Mesothelial cell of epicardium (in vitro differentiated cells): ENCODE measurements around the gene AFAP1. TPM values are rescaled to one million over a fixed set of nuclear protein-coding genes. Genes with fewer than 3 reads are reported as not detected.

ENCODE experiments used
- DNase-seq, 2 experiments: peaks; one replicate each; pipeline ENCODE4 v3.0.0; 2021; ENCODE audit warnings: low spot score in 2 of 2; ENCODE audit not compliant: unreplicated experiment in 2 of 2
- H3K27ac Mint-ChIP-seq: 2 replicates; pipeline ENCODE4 v1.8.0; 2021; ENCODE audit warnings: mixed read lengths
- H3K27me3 Mint-ChIP-seq: 2 replicates; pipeline ENCODE4 v1.8.0; 2021; ENCODE audit warnings: low read depth, mixed read lengths
- H3K36me3 Mint-ChIP-seq: 2 replicates; pipeline ENCODE4 v1.8.0; 2021; ENCODE audit warnings: mixed read lengths
- H3K4me1 Mint-ChIP-seq: 2 replicates; pipeline ENCODE4 v1.8.0; 2021; ENCODE audit warnings: mixed read lengths
- H3K4me3 Mint-ChIP-seq: 2 replicates; pipeline ENCODE4 v1.8.0; 2021; ENCODE audit warnings: mild to moderate bottlenecking, moderate library complexity, mixed read lengths
- H3K9me3 Mint-ChIP-seq: 2 replicates; pipeline ENCODE4 v1.8.0; 2021; ENCODE audit warnings: mixed read lengths
- total RNA-seq: library from RNA; stranded (reverse); gene quantifications from 3 replicates; pipeline ENCODE4 v1.2.1, GENCODE V29; 2021
- TF ChIP-seq, protein P1 (sequence below): fragments of 200-600 bp; sonication (generic); IDR thresholded peaks from one replicate; pipeline ENCODE4 v1.5.0; 2021; ENCODE audit warnings: antibody characterized with exemption; ENCODE audit not compliant: unreplicated experiment

Gene AFAP1
- total RNA-seq, 1 donor from 2014 or later = 82.4 TPM

DNA sequence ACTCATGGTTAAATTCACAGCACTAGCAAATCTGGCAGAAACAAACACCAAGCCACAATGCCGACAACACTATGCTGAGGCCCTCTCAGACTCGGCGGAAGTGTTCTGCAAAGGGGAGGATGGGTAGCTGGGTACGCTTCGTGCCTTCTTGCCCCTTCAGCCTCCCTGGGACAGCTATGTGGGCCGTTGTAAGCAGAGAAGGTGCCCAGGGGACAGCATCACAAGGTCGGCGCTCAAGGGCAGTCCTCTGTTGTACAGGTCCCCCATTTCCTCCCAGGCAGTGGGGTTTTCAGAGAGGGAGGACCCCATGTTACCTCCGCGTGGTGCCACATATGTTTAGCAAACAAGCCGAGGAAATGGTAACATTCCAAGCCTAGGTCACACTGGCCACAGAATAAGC is 173.6 kb downstream of the AFAP1 start:
- Mint-ChIP-seq H3K4me3 (no peak overlapping the region), H3K27me3 (no peaks in the 10 kb centered on the region), H3K9me3 (no peaks in the 10 kb centered on the region), H3K27ac (no peak overlapping the region), H3K36me3 (peaks cover 35% of the 10 kb centered on the region), H3K4me1 (peaks cover 4% of the 10 kb centered on the region)
- TF ChIP-seq, protein P1, sequence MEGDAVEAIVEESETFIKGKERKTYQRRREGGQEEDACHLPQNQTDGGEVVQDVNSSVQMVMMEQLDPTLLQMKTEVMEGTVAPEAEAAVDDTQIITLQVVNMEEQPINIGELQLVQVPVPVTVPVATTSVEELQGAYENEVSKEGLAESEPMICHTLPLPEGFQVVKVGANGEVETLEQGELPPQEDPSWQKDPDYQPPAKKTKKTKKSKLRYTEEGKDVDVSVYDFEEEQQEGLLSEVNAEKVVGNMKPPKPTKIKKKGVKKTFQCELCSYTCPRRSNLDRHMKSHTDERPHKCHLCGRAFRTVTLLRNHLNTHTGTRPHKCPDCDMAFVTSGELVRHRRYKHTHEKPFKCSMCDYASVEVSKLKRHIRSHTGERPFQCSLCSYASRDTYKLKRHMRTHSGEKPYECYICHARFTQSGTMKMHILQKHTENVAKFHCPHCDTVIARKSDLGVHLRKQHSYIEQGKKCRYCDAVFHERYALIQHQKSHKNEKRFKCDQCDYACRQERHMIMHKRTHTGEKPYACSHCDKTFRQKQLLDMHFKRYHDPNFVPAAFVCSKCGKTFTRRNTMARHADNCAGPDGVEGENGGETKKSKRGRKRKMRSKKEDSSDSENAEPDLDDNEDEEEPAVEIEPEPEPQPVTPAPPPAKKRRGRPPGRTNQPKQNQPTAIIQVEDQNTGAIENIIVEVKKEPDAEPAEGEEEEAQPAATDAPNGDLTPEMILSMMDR = no peak
- DNase-seq = no peak

DNA sequence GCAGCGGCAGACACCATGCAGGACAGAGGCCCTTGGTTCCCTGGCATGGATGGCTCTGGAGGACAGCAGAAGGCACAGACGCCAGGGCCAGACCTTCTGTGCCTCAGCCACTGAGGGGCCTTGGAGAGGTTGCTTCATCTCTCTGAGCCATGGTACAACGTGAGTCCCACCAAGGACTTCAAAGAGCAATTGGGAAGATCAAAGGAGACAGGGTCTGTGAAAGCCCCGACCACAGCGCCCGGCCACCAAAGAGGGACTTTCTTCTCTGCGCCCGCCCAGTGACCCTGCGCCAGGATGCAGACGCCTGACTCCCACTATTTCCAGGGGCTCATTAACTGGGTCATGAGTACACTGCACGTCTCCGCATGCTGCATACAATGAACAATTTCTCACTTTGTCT is 174.0 kb downstream of the AFAP1 start:
- peaks cover 4% of the 10 kb centered on the region for H3K4me1 Mint-ChIP-seq
- no peak overlapping the region for H3K27ac Mint-ChIP-seq
- no peaks in the 10 kb centered on the region for H3K27me3 Mint-ChIP-seq
- no peaks in the 10 kb centered on the region for H3K9me3 Mint-ChIP-seq
- H3K36me3 Mint-ChIP-seq = peaks cover 35% of the 10 kb centered on the region
- TF ChIP-seq, protein P1 = no peak
- no peak for DNase-seq
- H3K4me3 Mint-ChIP-seq = no peak overlapping the region

DNA sequence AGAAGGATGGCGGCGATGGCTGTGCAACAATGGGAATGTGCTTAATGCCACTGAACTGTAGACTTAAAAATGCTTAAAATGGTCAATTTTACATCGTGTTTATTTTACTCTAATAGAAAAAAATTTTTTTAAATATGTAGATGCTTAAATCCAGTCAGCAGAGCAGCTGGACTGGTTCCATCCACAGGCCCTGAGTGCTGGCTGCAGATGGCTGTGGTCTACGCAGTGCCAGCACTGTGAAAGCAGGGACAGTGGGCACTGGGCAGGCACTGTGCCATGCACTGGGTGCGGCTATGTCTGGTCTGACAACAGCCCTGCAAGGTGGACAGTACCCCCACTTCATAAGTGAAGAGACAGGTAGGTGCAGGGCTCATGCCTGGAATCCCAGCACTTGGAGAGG is 175.2 kb downstream of the AFAP1 start:
- H3K36me3 Mint-ChIP-seq = peaks cover 30% of the 10 kb centered on the region
- no peak for DNase-seq
- TF ChIP-seq, protein P1 = no peak
- H3K4me1 Mint-ChIP-seq = peaks cover 4% of the 10 kb centered on the region
- H3K27me3 Mint-ChIP-seq = no peaks in the 10 kb centered on the region
- no peak overlapping the region for H3K4me3 Mint-ChIP-seq
- H3K9me3 Mint-ChIP-seq = no peaks in the 10 kb centered on the region
- no peak overlapping the region for H3K27ac Mint-ChIP-seq

DNA sequence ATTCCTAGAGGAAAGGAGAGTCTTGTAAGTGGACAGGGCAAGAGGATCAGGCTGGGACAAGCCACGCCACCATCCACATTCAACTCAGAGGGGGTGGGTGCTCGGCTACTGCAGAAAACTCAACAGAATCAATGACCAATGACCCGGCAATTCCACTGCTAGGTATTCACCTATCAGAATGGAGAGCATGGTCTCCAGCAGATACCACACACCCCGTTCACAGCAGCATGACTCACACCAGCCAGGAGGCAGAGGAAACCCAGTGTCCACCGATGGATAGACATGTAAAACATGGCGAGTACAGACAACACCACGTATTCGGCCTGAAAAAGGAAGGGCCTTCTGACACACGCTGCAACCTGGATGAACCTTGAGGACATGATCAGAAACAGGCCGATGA is 175.9 kb downstream of the AFAP1 start:
- Mint-ChIP-seq H3K27me3 (no peaks in the 10 kb centered on the region), H3K9me3 (no peaks in the 10 kb centered on the region), H3K27ac (no peak overlapping the region), H3K4me1 (peaks cover 4% of the 10 kb centered on the region), H3K4me3 (no peak overlapping the region), H3K36me3 (peaks cover 33% of the 10 kb centered on the region)
- no peak for DNase-seq
- TF ChIP-seq, protein P1 = no peak

DNA sequence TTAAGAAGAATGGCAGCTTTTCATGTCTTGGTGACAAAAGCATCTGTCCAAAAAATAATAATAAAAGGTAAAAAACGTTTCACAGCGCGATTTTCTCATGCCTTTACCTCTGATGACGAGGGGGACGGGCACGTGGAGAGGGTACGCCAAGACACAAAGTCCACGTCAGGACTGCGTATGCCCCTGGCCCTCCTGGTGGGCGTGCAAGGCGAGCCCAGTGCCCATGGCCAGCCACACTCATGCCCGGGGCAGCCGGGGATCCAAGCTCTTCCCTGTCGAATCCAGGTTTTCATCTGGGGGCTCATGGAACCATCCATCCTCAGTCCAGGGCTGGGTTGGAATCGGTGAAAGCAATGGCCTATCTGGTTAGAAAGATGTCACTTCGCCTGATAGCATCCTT is 176.6 kb downstream of the AFAP1 start:
- Mint-ChIP-seq H3K4me1 (peaks cover 5% of the 10 kb centered on the region), H3K27ac (no peak overlapping the region), H3K9me3 (no peaks in the 10 kb centered on the region), H3K27me3 (no peaks in the 10 kb centered on the region), H3K36me3 (peaks cover 36% of the 10 kb centered on the region), H3K4me3 (no peak overlapping the region)
- no peak for DNase-seq
- TF ChIP-seq, protein P1 = no peak

DNA sequence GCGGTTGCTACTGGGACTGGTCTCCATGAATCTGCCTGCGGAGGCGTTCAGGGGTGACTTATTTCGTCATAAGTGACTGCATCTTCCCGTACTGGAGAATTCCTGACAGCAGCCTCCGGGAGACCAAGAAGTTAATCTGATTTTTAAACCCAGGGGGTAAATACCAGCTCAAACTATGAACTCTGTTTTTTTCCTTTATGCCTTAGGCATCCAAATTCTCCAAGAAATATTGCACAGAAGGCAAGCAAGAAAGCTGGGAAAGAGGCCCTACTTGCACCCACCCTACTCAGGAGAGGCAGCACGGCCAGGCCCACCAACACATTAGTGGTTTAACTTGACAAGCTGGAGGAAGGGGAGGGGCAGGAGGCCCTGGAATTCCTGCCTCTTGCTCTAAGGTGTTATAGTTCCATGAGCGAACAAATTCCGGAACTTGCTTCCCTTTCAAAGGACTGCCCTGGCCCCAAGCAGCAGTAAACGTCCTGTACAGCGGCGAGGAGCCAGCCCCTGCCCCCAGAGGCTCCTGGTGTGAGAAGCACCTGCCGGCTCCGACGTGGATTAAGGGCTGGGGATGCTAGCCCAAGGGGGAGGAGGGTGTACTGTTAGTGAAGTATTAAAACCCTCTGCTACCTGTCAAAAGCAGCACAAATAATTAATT is 177.2 kb downstream of the AFAP1 start:
- H3K27me3 Mint-ChIP-seq = no peaks in the 10 kb centered on the region
- TF ChIP-seq, protein P1 = no peak
- no peak overlapping the region for H3K4me3 Mint-ChIP-seq
- H3K9me3 Mint-ChIP-seq = no peaks in the 10 kb centered on the region
- no peak for DNase-seq
- H3K36me3 Mint-ChIP-seq = peaks cover 35% of the 10 kb centered on the region
- H3K4me1 Mint-ChIP-seq = peaks cover 12% of the 10 kb centered on the region
- peak overlapping the region; percentile 75 for H3K27ac Mint-ChIP-seq
